Measurements from ENCODE around the gene NAT10. TPM values are rescaled to one million over a fixed set of nuclear protein-coding genes. Genes with fewer than 3 reads are reported as not detected.

NAT10 gene
- total RNA-seq, 1 experiment from 2014 or later = 103 TPM

DNA sequence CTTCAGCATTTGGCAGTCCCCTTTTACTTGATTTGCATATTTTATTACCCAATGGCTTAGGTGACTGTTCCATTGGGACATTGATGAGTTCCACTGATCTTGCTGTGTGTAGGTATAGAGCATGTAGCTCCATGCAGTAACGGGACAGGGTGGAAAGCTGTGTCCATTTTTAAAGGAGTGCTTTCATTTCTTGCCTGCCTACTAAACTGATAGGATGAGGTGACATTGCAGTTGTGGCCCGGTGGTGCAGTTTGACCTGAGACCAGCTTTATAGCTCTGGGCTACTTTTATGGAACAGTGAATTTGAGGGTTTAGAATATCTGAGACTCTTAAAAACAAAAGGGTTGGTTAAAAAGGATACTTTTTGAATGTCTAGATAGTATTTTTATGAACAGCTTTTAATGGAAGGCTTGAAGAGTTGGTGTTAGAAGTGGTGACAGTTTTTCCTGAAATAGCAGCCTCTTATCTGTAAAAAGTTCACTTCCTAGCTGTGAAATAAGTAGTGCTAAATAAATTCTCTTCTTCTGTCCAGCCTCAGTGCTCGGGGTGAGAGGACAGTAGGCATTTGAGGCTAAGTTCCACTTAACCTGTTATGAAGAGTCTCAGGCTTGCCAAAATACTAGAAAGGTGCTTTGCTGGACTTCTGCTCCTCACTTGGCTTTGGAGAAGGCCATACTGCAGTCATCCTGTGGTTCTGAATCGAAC is 27.0 kb downstream of the NAT10 start:
- Histone ChIP-seq H2BK120ac (ENCODE audit: low read depth, low read length, poor library complexity, severe bottlenecking) (no peak overlapping the region), H3K9me3 (ENCODE audit: control insufficient read depth, low read depth, low read length) (no peaks in the 10 kb centered on the region), H2BK5ac (ENCODE audit: insufficient read length, low read length) (no peak overlapping the region), H3K23me2 (ENCODE audit: insufficient read length, low read depth, low read length, poor library complexity, severe bottlenecking) (no peaks in the 10 kb centered on the region), H2BK12ac (ENCODE audit: insufficient read length, low read depth, low read length) (no peak overlapping the region), H3K23ac (ENCODE audit: insufficient read length, low read depth, low read length) (no peak overlapping the region), H4K5ac (ENCODE audit: insufficient read length, low read depth, low read length) (no peak overlapping the region), H3K79me1 (ENCODE audit: insufficient read depth, low read depth, low read length, poor library complexity, severe bottlenecking) (no peaks in the 10 kb centered on the region), H2BK15ac (ENCODE audit: low read depth, low read length) (no peak overlapping the region), H3K56ac (ENCODE audit: insufficient read length, low read depth, low read length) (no peak overlapping the region), H3K4ac (ENCODE audit: low read depth, low read length) (no peak overlapping the region), H4K8ac (replicated peaks; ENCODE audit: insufficient read length, low read depth, low read length) (no peak overlapping the region), H3K27me3 (ENCODE audit: insufficient read depth, low read length) (no peaks in the 10 kb centered on the region), H3K9ac (ENCODE audit: extremely low read depth, insufficient read length, low read length) (no peak overlapping the region), H2AK5ac (ENCODE audit: insufficient read length, low read length) (no peak overlapping the region), H3K79me2 (ENCODE audit: insufficient read depth, low read length) (no peaks in the 10 kb centered on the region), H4K91ac (ENCODE audit: insufficient read length, low read depth, low read length) (no peak overlapping the region), H2BK20ac (ENCODE audit: low read depth, low read length, poor library complexity, severe bottlenecking) (no peak overlapping the region), H2AFZ (ENCODE audit: low read length) (no peak overlapping the region), H4K20me1 (ENCODE audit: control insufficient read depth, insufficient read depth, insufficient read length) (no peaks in the 10 kb centered on the region), H3K4me2 (ENCODE audit: insufficient read depth, insufficient read length, low read length) (no peak overlapping the region), H3K27ac (ENCODE audit: insufficient read length, low read depth, low read length) (no peak overlapping the region), H3K14ac (ENCODE audit: insufficient read depth, low read length) (no peak overlapping the region), H3T11ph (ENCODE audit: low read length) (no peak overlapping the region), H3K18ac (ENCODE audit: insufficient read length, low read depth, low read length) (no peak overlapping the region), H3K4me1 (ENCODE audit: insufficient read depth, low read length) (no peaks in the 10 kb centered on the region)
- WGBS (ENCODE audit: extremely low coverage, insufficient read length, low lambda C conversion rate) = no CpG with 5 or more reads among the region's 4 CpGs
- no peak for DNase-seq
- Mint-ChIP-seq H3K4me1 (no peaks in the 10 kb centered on the region), H3K9me3 (no peaks in the 10 kb centered on the region; a peak in 1 of 5 replicates), H3K36me3 (ENCODE audit: insufficient read depth in 1 of 3, low read depth in 3 of 3) (peaks cover 42 to 91% (median 81%) of the 10 kb centered on the region in 3 experiments), H3K27me3 (ENCODE audit: low read depth) (no peaks in the 10 kb centered on the region; the same call in 1 of the 2 replicates), H3K4me3 (no peak overlapping the region), H3K27ac (no peak overlapping the region)
- no peak for TF ChIP-seq CTCF (conservative IDR thresholded peaks at IDR 0.05)

Data from H9 (cell line).